ENCODE measurements around the gene FBH1.
"Not testable (repeated sequence)": the region's sequence is repeated elsewhere in the genome, so short reads cannot be mapped to it uniquely, and the experiment has no call there.

Gene FBH1

DNA sequence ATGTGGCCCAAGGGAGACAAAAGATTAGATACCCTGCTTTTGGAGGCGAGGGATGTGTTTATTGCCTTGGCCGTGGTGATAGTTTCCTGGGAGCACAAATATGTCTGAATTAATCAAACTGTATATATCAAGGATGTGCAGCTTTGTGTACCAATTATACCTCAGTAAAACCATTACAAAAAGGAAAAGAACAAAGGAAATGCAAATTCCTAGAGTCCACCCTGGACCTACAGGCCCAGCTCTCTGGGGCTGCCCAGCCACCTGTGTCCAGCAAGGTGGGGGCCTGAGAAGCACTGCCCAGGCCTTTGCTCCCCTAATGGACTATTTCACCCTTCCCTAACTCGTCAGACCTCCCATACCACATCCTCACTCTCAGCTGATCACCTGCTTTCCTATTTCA is 20.9 kb upstream of the FBH1 start:
- H3K4me3 ChIP-seq (ENCODE audit: severe bottlenecking), result no peak overlapping the region
- ATAC-seq (ENCODE audit: low read depth), result no peak
- no peaks in the 10 kb centered on the region for H3K9me3 ChIP-seq (ENCODE audit: severe bottlenecking)
- no peak overlapping the region for H3K27ac ChIP-seq (ENCODE audit: poor library complexity, severe bottlenecking)
- no peaks in the 10 kb centered on the region for H3K36me3 ChIP-seq (ENCODE audit: low read depth)
- no peaks in the 10 kb centered on the region for H3K27me3 ChIP-seq (ENCODE audit: insufficient read depth, poor library complexity, severe bottlenecking)
- TF ChIP-seq, protein P1, sequence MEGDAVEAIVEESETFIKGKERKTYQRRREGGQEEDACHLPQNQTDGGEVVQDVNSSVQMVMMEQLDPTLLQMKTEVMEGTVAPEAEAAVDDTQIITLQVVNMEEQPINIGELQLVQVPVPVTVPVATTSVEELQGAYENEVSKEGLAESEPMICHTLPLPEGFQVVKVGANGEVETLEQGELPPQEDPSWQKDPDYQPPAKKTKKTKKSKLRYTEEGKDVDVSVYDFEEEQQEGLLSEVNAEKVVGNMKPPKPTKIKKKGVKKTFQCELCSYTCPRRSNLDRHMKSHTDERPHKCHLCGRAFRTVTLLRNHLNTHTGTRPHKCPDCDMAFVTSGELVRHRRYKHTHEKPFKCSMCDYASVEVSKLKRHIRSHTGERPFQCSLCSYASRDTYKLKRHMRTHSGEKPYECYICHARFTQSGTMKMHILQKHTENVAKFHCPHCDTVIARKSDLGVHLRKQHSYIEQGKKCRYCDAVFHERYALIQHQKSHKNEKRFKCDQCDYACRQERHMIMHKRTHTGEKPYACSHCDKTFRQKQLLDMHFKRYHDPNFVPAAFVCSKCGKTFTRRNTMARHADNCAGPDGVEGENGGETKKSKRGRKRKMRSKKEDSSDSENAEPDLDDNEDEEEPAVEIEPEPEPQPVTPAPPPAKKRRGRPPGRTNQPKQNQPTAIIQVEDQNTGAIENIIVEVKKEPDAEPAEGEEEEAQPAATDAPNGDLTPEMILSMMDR (IDR thresholded peaks at IDR 0.05; ENCODE audit: poor library complexity, severe bottlenecking), result no peak
- H3K4me1 ChIP-seq (ENCODE audit: insufficient read depth, poor library complexity, severe bottlenecking), result no peaks in the 10 kb centered on the region
- no peak for DNase-seq (ENCODE audit: low spot score)

GRCh38 chr10:5871596-5871995 is 18.4 kb upstream of the FBH1 start:
- TF ChIP-seq, protein P1 (IDR thresholded peaks at IDR 0.05; ENCODE audit: poor library complexity, severe bottlenecking), result no peak
- Histone ChIP-seq H3K36me3 (ENCODE audit: low read depth) (peaks cover 3% of the 10 kb centered on the region; the same call in 1 of the 2 replicates), H3K9me3 (ENCODE audit: severe bottlenecking) (no peaks in the 10 kb centered on the region), H3K27me3 (ENCODE audit: insufficient read depth, poor library complexity, severe bottlenecking) (no peaks in the 10 kb centered on the region), H3K27ac (ENCODE audit: poor library complexity, severe bottlenecking) (no peak overlapping the region), H3K4me1 (ENCODE audit: insufficient read depth, poor library complexity, severe bottlenecking) (no peaks in the 10 kb centered on the region), H3K4me3 (ENCODE audit: severe bottlenecking) (no peak overlapping the region)
- ATAC-seq (ENCODE audit: low read depth), result no peak
- DNase-seq (ENCODE audit: low spot score), result no peak

DNA sequence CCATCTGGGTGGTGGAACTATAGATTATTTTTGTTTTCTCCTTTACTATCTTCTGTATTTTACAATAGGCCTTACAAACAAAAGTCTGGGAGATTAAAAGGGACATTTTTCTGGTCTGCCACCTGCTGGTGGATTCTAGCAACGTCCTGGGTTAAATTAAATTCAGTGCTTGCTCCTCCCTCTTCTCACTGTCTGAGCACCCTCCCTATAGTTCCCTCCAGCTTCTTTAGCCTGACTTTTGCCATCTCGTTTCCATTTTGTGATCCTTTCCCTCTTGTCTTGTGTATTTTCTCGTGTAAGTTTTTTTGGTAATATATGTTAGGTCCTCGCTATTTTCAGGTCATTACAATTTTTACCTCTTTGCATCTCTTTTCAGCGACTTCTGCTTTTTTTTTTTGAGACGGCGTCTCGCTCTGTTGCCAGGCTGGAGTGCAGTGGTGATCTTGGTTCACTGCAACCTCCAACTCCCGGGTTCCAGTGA is 16.5 kb upstream of the FBH1 start:
- DNase-seq (ENCODE audit: low spot score), result no peak
- H3K36me3 ChIP-seq (ENCODE audit: low read depth), result peaks cover 14% of the 10 kb centered on the region
- peak; percentile 61 for ATAC-seq (ENCODE audit: low read depth)
- H3K4me3 ChIP-seq (ENCODE audit: severe bottlenecking), result no peak overlapping the region
- TF ChIP-seq, protein P1 (IDR thresholded peaks at IDR 0.05; ENCODE audit: poor library complexity, severe bottlenecking), result peak; percentile 81
- no peaks in the 10 kb centered on the region for H3K27me3 ChIP-seq (ENCODE audit: insufficient read depth, poor library complexity, severe bottlenecking)
- no peaks in the 10 kb centered on the region for H3K4me1 ChIP-seq (ENCODE audit: insufficient read depth, poor library complexity, severe bottlenecking)
- H3K9me3 ChIP-seq (ENCODE audit: severe bottlenecking), result no peaks in the 10 kb centered on the region
- no peak overlapping the region for H3K27ac ChIP-seq (ENCODE audit: poor library complexity, severe bottlenecking)

DNA sequence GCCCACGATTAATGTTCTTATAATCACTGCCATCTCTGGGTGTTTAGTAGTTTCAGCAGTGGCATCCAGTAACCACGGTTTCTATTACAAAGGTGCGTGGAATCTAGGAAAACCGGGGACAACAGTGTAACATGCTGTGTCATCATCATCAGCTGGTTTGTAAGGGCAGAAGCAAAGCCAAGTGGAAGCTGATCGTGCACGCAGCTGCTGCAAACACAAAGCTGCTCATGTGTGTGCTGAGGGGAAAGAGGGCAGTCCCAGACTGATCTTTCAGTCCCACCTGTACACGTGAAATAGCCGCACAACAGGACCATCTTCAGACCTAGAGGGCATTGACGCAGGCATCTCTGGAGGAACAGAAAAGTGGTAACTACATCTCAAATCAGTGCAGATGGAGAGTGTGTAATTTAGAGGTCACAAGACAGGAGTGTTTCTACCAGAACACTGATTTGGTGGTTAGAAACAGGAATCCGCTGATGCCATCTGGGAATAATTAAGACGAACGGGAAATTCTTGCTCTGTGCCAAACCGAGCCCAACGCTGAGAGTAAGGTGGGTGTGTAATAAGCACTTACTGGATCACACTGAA is 13.8 kb upstream of the FBH1 start:
- Histone ChIP-seq H3K36me3 (ENCODE audit: low read depth) (peaks cover 22% of the 10 kb centered on the region), H3K9me3 (ENCODE audit: severe bottlenecking) (no peaks in the 10 kb centered on the region), H3K4me1 (ENCODE audit: insufficient read depth, poor library complexity, severe bottlenecking) (no peaks in the 10 kb centered on the region), H3K27ac (ENCODE audit: poor library complexity, severe bottlenecking) (no peak overlapping the region), H3K27me3 (ENCODE audit: insufficient read depth, poor library complexity, severe bottlenecking) (no peaks in the 10 kb centered on the region), H3K4me3 (ENCODE audit: severe bottlenecking) (no peak overlapping the region)
- TF ChIP-seq, protein P1 (IDR thresholded peaks at IDR 0.05; ENCODE audit: poor library complexity, severe bottlenecking), result no peak
- no peak for DNase-seq (ENCODE audit: low spot score)
- ATAC-seq (ENCODE audit: low read depth), result no peak

DNA sequence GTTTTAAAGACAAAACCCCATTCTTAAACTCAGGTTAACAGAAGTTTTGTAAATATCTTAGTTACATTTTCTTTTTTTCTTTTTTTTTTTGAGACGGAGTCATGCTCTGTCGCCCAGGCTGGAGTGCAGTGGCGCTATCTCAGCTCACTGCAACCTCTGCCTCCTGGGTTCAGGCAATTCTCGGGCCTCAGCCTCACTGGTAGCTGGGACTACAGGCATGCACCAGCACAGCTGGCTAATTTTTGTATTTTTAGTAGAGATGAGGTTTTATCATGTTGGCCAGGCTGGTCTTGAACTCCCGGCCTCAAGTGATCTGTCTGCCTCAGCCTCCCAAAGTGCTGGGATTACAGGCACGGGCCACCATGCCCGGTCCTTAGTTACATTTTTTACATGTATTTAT is 13.0 kb upstream of the FBH1 start:
- not testable (repeated sequence) for H3K27me3 ChIP-seq (ENCODE audit: insufficient read depth, poor library complexity, severe bottlenecking); H3K4me3 ChIP-seq (ENCODE audit: severe bottlenecking); H3K9me3 ChIP-seq (ENCODE audit: severe bottlenecking); H3K4me1 ChIP-seq (ENCODE audit: insufficient read depth, poor library complexity, severe bottlenecking); ATAC-seq (ENCODE audit: low read depth); H3K27ac ChIP-seq (ENCODE audit: poor library complexity, severe bottlenecking); DNase-seq (ENCODE audit: low spot score)
- peaks cover 25% of the 10 kb centered on the region for H3K36me3 ChIP-seq (ENCODE audit: low read depth)

Data from RWPE2 (cell line).